Measurements from ENCODE around the gene AIF1.

The AIF1 gene

GRCh38 chr6:31642798-31643570, 27.9 kb downstream of the AIF1 start:
- DNase-seq (ENCODE audit: low read depth), result no peak

GRCh38 chr6:31643818-31644454, 28.9 kb downstream of the AIF1 start:
- no peak for DNase-seq (ENCODE audit: low read depth)

- DNase-seq (ENCODE audit: low read depth), result no peak
Measured at GRCh38 chr6:31645325-31645724, 30.3 kb downstream of the AIF1 start.

GRCh38 chr6:31651602-31652191, 36.7 kb downstream of the AIF1 start:
- no peak for DNase-seq (ENCODE audit: low read depth)

- DNase-seq (ENCODE audit: low read depth), result peak; percentile 80
Measured at GRCh38 chr6:31652925-31653724, 38.1 kb downstream of the AIF1 start.

GRCh38 chr6:31654574-31655348, 39.7 kb downstream of the AIF1 start:
- DNase-seq (ENCODE audit: low read depth), result no peak

- DNase-seq (ENCODE audit: low read depth), result no peak
Measured at GRCh38 chr6:31655349-31656237, 40.6 kb downstream of the AIF1 start, which contains the start of gene APOM. Gene APOM, plus strand, starts transcription at chr6:31655894. Its CDS starts 73 bp downstream, at chr6:31655967.

- DNase-seq (ENCODE audit: low read depth), result no peak
Measured at GRCh38 chr6:31657406-31658157, 42.5 kb downstream of the AIF1 start.

GRCh38 chr6:31658158-31658688, 43.2 kb downstream of the AIF1 start:
- no peak for DNase-seq (ENCODE audit: low read depth)

- DNase-seq (ENCODE audit: low read depth), result no peak
Measured at GRCh38 chr6:31658983-31659648, 44.1 kb downstream of the AIF1 start.

GRCh38 chr6:31659649-31660380, 44.8 kb downstream of the AIF1 start:
- no peak for DNase-seq (ENCODE audit: low read depth)

GRCh38 chr6:31660381-31661261, 45.6 kb downstream of the AIF1 start, which contains the start of gene C6orf47:
Gene C6orf47, minus strand, starts transcription at chr6:31660778. Its CDS starts 831 bp downstream, at chr6:31659947.
- DNase-seq (ENCODE audit: low read depth), result peak; percentile 64

- DNase-seq (ENCODE audit: low read depth), result no peak
Measured at GRCh38 chr6:31661262-31662123, 46.5 kb downstream of the AIF1 start.

- DNase-seq (ENCODE audit: low read depth), result no peak
Measured at GRCh38 chr6:31662124-31662723, 47.2 kb downstream of the AIF1 start.

GRCh38 chr6:31663126-31663960, 48.3 kb downstream of the AIF1 start:
- no peak for DNase-seq (ENCODE audit: low read depth)
